SIG-M5 treated with dmso at 0.1 percent for 504 hours (cell line): ENCODE data around the gene CRYM.
"Not testable (repeated sequence)": the region's sequence is repeated elsewhere in the genome, so short reads cannot be mapped to it uniquely, and the experiment has no call there.

Source experiments
- DNase-seq: peaks from one replicate; lab custom pipeline; 2025; ENCODE audit not compliant: unreplicated experiment; lab: John Stamatoyannopoulos, UW

Gene CRYM

GRCh38 chr16:21281698-21282389 lies 3.8 kb upstream of the CRYM start:
- no peak for DNase-seq

GRCh38 chr16:21279501-21279900 lies 1.4 kb upstream of the CRYM start:
- no peak for DNase-seq

DNA sequence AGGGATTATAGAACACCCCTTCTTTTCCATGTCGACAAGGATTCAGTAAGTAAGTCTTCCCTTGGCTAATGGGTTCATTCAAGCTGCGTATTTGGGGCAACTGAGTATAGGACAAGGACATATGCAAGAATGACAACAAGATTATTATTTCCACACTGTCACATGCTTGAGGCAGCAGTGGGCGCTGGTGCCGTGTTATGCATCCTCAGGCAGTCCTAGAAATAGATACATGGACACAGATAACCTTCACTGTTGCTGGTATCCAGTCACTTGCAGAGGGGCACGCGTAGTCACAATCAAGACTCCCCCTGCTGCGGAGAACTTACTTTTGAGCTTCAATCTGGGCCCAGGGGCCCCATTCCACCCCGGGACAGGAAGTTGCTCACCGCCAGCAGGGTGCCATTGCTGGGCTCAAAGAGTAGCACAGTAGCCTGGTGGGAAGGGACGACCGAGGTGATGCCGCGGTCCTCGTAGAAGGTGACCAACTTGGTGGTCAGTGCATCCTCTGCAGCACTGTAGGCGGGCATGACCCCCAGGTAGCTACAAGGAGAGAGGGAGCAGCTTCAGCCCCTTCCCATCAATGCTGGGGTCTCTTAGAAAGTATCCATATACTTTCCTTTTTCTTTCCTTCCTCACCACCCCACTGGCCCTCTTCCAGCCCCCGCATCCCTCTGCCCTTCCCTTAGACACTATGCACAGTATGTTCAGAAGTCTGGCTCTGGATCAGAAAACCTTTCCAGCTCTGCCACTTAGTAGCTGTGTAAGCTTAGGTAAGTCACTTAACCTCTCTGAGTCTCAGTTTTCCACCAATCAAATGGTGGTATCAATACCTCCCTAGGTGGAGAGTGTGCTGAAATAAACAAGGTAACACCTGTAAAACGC lies 804 bp downstream of the CRYM start:
- no peak for DNase-seq

DNA sequence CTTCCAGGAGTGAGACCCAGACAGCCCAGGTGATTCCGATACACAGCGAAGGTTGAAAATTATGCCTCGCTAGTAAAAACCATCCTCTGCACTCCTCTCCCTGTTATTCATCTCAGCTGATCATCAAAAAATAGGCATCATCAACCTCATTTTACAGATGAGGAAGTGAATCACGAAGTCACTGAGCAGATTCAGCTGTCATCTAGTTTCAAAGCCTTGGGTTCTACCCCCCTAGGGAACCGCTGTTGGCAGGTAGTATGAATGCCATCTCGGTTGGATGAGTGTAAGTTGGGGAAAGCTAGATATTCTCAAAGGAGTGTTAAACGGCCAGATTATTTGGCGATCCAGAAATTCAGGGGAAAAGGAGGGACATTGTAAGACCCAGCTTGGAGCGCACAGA lies 2.0 kb downstream of the CRYM start:
- DNase-seq: no peak

DNA sequence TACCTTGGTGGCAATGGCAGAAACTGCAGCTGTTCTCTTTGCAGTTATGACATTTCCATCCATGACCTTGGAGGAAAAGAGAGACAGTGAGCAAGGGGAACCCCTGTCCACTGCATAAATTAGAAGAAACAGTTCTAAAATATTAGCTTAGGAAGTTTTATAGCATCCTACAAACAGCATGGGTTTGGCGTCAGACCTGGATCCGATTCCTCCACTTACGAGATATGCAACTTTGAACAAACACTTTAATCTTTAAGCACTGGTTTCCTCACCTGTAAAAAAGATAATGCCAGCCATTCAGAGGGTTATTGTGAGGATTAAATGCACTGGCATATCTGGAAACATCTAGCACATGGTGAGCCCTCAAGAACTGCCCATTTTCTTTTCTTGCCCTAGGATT lies 2.6 kb downstream of the CRYM start:
- no peak for DNase-seq

- DNase-seq: no peak
These were observed 3.8 kb downstream of the CRYM start for GRCh38 chr16:21274172-21274726.

GRCh38 chr16:21272763-21273162 lies 5.3 kb downstream of the CRYM start:
- DNase-seq: not testable (repeated sequence)

DNA sequence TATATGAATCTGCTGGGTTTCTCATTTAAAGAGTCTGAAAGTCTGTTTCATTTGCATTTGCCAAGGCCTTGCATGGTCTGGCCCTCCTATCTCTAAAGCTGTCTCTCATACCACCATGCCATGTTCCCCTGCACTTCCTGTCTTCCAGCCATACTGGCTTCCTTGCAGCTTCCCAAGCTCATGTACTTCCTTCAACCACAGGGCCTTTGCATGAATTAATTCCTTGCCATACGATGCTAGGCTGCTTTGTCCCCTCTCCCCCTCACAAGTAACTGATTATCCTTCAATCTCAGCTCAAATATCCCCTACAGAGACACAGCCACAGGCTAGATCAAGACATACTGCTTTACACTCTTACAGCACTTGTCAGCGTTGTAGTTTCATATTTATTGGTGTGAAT lies 5.8 kb downstream of the CRYM start:
- DNase-seq: no peak

DNA sequence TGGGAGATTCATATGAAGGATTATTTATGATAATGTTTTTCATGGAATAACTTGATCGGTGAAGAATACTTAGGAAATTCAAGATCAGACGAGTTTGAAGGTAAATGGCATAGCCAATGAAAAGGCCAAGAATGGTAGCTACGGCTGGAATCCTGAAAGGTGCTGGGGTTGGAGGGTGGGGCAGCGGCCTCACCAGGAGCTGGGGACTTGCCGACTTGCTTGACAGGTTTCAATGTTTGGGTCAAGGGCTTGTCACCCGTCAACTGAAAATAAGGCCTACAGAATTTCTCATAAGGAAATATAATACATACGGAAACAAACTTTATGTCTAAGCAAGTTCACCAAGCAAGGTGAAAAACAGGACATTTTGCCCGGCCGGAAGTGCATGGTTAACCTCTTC lies 9.9 kb downstream of the CRYM start:
- DNase-seq: no peak

- DNase-seq: no peak
These were observed 10.8 kb downstream of the CRYM start for GRCh38 chr16:21267298-21267697.

DNA sequence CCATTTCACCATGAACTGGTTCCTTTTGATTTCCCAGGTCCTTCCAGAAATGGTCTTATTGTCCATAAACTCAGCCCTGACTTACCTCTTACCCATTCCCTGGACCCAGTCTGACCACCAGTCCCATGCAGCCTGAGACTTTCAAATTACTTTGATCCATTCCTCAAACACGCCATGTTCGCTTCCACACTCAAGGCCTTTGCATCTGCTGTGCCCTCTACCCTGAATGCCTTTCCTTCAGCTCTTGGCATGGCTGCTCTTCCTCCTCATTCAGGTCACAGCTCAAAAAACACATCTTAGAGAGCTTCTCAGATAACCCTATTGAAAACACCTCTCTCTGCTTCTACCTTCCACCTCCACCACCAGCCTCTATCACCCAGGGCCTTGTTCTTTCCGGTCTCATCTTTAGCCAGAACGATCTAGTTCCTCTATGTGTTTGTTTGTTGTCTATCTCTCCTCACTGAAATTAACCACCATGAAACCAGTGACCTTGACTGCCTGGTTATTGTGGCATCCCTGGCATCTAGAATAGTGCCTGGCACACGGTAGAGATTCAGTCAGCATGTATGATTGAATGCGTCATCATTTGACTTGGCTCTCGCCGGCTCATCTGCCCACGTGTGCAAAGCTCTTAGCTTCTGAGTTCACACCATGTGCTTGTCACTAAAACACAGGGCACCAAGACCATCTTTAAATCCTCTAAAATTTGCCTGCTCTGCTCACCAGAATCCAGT lies 12.8 kb downstream of the CRYM start:
- DNase-seq: no peak

DNA sequence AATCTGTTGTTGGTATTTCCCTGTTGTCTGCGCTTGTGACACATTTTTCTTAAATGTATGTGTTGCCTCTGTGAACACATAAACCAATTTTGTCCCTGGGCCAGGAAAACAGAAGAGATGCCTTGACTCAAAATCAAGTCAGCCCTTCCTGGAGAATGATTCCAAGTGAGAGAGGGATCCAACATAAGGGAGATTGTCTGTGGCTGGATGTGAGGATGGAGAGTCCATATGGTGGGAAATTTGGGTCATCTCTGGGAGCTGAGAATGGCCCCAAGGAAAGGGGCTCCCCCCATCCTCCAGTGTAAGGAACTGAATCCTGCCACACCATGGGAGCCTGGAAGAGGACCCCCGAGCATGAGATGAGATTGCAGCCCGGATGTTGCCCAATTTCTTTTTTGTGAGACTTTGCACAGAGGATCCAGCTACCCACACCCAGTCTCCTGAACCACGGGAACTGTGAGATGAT lies 13.5 kb downstream of the CRYM start:
- no peak for DNase-seq

- no peak for DNase-seq
These were observed 14.2 kb downstream of the CRYM start for GRCh38 chr16:21263640-21264570.

GRCh38 chr16:21262779-21263639 lies 15.1 kb downstream of the CRYM start:
- no peak for DNase-seq

- no peak for DNase-seq
These were observed 17.0 kb downstream of the CRYM start for GRCh38 chr16:21260870-21261791.

- DNase-seq: no peak
These were observed 20.8 kb downstream of the CRYM start for GRCh38 chr16:21257284-21257683.

DNA sequence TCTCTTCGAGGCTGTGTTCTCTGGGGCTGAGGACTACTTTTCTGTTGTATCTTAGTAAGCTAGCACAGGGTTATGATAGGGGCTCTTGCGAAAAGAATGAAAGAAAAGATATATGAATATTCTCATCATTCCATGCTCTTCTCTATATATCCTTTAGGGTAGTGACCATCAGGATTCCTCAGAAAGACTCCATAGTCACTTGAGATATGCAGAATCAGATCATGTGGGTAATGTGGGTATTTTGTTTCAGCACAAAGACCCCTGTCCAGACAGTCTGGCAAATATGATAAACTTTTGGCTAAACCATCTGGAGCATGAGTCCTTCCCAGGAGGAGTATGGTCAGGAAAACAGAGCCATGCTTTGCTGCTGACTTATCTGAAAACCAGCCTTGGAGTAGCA lies 21.5 kb downstream of the CRYM start:
- no peak for DNase-seq

GRCh38 chr16:21253470-21253869 lies 24.6 kb downstream of the CRYM start:
- DNase-seq: no peak
